Endothelial cell of umbilical vein (primary cell): ENCODE data around the gene TBC1D14. TPM values are rescaled to one million over a fixed set of nuclear protein-coding genes. Genes with fewer than 3 reads are reported as not detected.

ENCODE experiments used
- BruUV-seq: library from RNA; stranded (reverse); fragments of 400-500 nt; replicated peaks from 2 replicates; lab custom pipeline; 2021; lab: Mats Ljungman, UMichigan
- CTCF ChIA-PET: fragments of 300-600, 350-600 bp; sonication (Branson Sonifier 250); formaldehyde crosslinking; loops from one replicate; lab custom pipeline; 2021; ENCODE audit warnings: antibody characterized with exemption, inconsistent platforms; lab: Charles Lee
- POLR2A ChIA-PET: fragments of 300-600, 350-600 bp; sonication (Branson Sonifier 250); formaldehyde crosslinking; loops from one replicate; lab custom pipeline; 2021; ENCODE audit warnings: antibody characterized with exemption, inconsistent platforms; lab: Charles Lee
- DNase-seq: peaks from one replicate; pipeline ENCODE4 v3.0.0-alpha.2; 2011; ENCODE audit warnings: low read depth, low spot score
- FAIRE-seq: peaks from 2 replicates; lab custom pipeline; 2011; peaks lifted over from hg19 to GRCh38; lab: Jason Lieb, UNC
- H2AFZ ChIP-seq: 2 replicates; pipeline ENCODE4 v1.6.0; 2012; ENCODE audit warnings: low read depth, low read length, control low read depth, inconsistent platforms
- H3K27ac ChIP-seq: 2 replicates; pipeline ENCODE4 v1.5.1; 2011; ENCODE audit warnings: low read depth, mild to moderate bottlenecking, control low read depth, low read length, moderate library complexity; ENCODE audit not compliant: insufficient read depth
- H3K27me3 ChIP-seq, 2 experiments: 2 replicates each; pipeline versions ENCODE4 v1.6.0 to v1.6.1; 2011; ENCODE audit warnings: low read length in 2 of 2, mixed read lengths in 1 of 2; ENCODE audit not compliant: control insufficient read depth in 2 of 2, insufficient read depth in 2 of 2
- H3K36me3 ChIP-seq, 2 experiments: 2 replicates in 1 of 2; 3 replicates in 1 of 2; pipeline ENCODE4 v1.5.1; 2011; ENCODE audit warnings: low read length in 2 of 2, mild to moderate bottlenecking in 1 of 2, moderate library complexity in 1 of 2; ENCODE audit not compliant: control insufficient read depth in 2 of 2, insufficient read depth in 2 of 2; ENCODE audit errors: extremely low read depth in 1 of 2
- H3K4me1 ChIP-seq: 3 replicates; pipeline ENCODE4 v1.5.1; 2011; ENCODE audit warnings: mild to moderate bottlenecking, low read length; ENCODE audit not compliant: control insufficient read depth, insufficient read depth; ENCODE audit errors: extremely low read depth
- H3K4me2 ChIP-seq: 2 replicates; pipeline ENCODE4 v1.6.1; 2011; ENCODE audit warnings: low read length, control low read depth, mixed read lengths; ENCODE audit not compliant: insufficient read depth
- H3K4me3 ChIP-seq, 3 experiments: fragments of 200-600 bp in 1 of 3; sonication (generic), shearing (Covaris generic) in 1 of 3; replicated peaks in 1 of 3; 2 replicates each; pipeline ENCODE4 v1.5.1; 2011 to 2016; ENCODE audit warnings: control low read depth in 3 of 3, low read length in 3 of 3, mild to moderate bottlenecking in 2 of 3, inconsistent platforms in 1 of 3, low read depth in 1 of 3, moderate library complexity in 1 of 3; ENCODE audit not compliant: insufficient read depth in 1 of 3
- H3K79me2 ChIP-seq: 2 replicates; pipeline ENCODE4 v1.6.0; 2012; ENCODE audit warnings: low read length, inconsistent platforms; ENCODE audit not compliant: control insufficient read depth, insufficient read depth
- H3K9ac ChIP-seq: replicated peaks from 2 replicates; pipeline ENCODE3; 2011; ENCODE audit warnings: low read length, control low read depth; ENCODE audit not compliant: insufficient read depth; ENCODE audit errors: extremely low read depth
- H3K9me1 ChIP-seq: replicated peaks from 3 replicates; pipeline ENCODE4 v1.6.0; 2011; ENCODE audit warnings: mild to moderate bottlenecking, low read length; ENCODE audit not compliant: control insufficient read depth, insufficient read depth; ENCODE audit errors: extremely low read depth
- H3K9me3 ChIP-seq: replicated peaks from 2 replicates; pipeline ENCODE4 v1.5.1; 2012; ENCODE audit warnings: low read length, inconsistent platforms; ENCODE audit not compliant: control insufficient read depth, insufficient read depth
- H4K20me1 ChIP-seq: replicated peaks from 2 replicates; pipeline ENCODE3; 2011; ENCODE audit warnings: mild to moderate bottlenecking, low read length; ENCODE audit not compliant: control insufficient read depth, insufficient read depth; ENCODE audit errors: extremely low read depth
- FOS ChIP-seq: IDR thresholded peaks from 2 replicates; pipeline ENCODE4 v1.6.1; 2011; ENCODE audit warnings: mild to moderate bottlenecking, low read length, moderate library complexity, borderline replicate concordance; ENCODE audit not compliant: insufficient read depth
- JUN ChIP-seq: IDR thresholded peaks from 2 replicates; pipeline ENCODE4 v1.6.1; 2011; ENCODE audit warnings: borderline replicate concordance, low read depth; ENCODE audit not compliant: insufficient read length, insufficient read depth
- MYC ChIP-seq: IDR thresholded peaks from one replicate; pipeline ENCODE4 v1.6.1; 2011; ENCODE audit warnings: mild to moderate bottlenecking, low read depth, low read length
- POLR2AphosphoS5 ChIP-seq: IDR thresholded peaks from 2 replicates; pipeline ENCODE4 v1.6.1; 2012; ENCODE audit warnings: low read depth, mild to moderate bottlenecking, control low read depth, low read length, moderate library complexity; ENCODE audit not compliant: insufficient read depth
- dilution Hi-C: fragments of 300-500 bp; cut with MboI; formaldehyde crosslinking; loops from one replicate; pipeline ENCODE4 v1.15.0; 2019; ENCODE audit warnings: low sequenced_read_pairs; ENCODE audit not compliant: extremely low pct_ligation_motif_present
- intact Hi-C: fragments of 100-400 bp; cut with micrococcal nuclease; formaldehyde crosslinking; loops from one replicate; pipeline ENCODE4 v1.10.0; 2022
- polyA plus RNA-seq, 4 experiments: library from polyadenylated mRNA; depleted of rRNA in 3 of 4; stranded (reverse) in 3 of 4; unstranded in 1 of 4; fragments of >200 nt; gene quantifications; 2 replicates each; pipeline versions ENCODE4 v1.2.1 to v1.2.3, GENCODE V29; 2011 to 2012; ENCODE audit warnings: missing spikeins in 1 of 4
- total RNA-seq: library from RNA; stranded (reverse); gene quantifications from 2 replicates; pipeline ENCODE4 v1.2.3, GENCODE V29; 2021
- TF ChIP-seq, protein P1 (sequence below), 2 donors: IDR thresholded peaks; 1 replicate in 1 of 2; 2 replicates in 1 of 2; pipeline ENCODE4 v1.5.1; 2011; ENCODE audit warnings: low read length in 2 of 2, mild to moderate bottlenecking in 2 of 2, moderate library complexity in 2 of 2, control low read depth in 1 of 2, inconsistent platforms in 1 of 2, low read depth in 1 of 2; ENCODE audit not compliant: insufficient read depth in 1 of 2; ENCODE audit errors: extremely low read depth in 1 of 2

Gene TBC1D14
- total and polyA plus RNA-seq, 2 donors (not counting 3 experiments of a cell fraction or from before 2014, with no cell fraction given) = 23.7 to 24.8 TPM

DNA sequence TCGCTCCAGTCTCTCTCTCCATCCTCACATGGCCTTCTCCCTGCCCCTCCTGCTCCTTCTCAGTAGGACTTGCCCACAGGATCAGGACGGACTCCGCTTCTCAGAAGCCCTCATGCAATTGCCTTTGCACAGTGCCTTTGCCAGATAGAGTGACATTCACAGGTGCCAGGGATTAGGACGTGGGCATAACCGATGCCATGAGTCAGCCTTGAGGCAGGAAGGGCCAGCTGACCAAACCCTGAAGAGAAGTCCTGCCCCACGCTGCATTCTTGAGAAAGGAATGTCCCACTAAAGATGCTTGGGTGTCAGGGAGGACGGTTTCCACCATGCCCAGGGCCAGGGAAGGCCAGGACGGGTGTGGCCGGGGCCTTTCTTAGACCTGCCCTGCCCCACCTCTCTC is 164.8 kb downstream of the TBC1D14 start:
- POLR2A ChIA-PET = no interaction called here

DNA sequence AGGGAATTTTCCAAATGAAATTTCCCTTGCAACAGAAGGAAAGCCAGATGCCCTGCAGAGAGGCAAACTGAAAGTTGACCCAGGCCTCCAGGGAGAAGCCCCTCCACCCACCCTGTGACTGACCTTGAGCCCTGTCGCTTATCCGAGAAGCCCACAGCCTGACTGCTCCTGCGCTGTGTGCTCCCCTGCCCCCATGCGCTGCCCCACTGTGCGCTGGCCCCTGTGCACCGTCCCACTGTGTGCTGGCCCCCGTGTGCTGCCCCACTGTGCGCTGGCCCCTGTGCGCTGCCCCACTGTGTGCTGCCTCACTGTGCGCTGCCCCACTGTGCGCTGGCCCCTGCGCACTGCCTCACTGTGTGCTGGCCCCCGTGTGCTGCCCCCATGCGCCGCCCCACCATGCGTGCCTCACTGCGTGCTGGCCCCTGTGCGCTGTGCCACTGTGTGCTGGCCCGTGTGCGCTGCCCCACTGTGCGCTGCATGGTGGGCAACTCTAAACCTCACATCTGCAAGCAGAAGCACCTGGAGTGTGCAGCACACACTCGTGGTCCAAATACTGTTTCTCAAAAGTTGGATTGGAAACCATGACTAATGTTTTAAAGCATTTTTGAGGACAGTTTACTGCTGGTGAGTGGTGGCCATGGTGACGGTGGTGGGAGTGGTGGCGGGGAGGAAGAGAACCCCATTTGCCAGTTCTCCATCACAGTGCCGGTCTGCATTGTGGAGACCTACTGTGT is 166.5 kb downstream of the TBC1D14 start:
- H3K9me3 ChIP-seq = no peaks in the 10 kb centered on the region
- CTCF ChIA-PET = no interaction called here

More for the DNA sequence above, 164.8 kb downstream of the TBC1D14 start:
- Histone ChIP-seq H3K27ac (no peak overlapping the region), H2AFZ (no peak overlapping the region), H3K9ac (no peak overlapping the region), H3K4me1 (no peaks in the 10 kb centered on the region), H3K27me3 (peaks cover 2 to 3% of the 10 kb centered on the region in 2 experiments), H3K9me1 (no peaks in the 10 kb centered on the region), H3K4me3 (no peak overlapping the region), H3K79me2 (no peaks in the 10 kb centered on the region), H3K4me2 (no peak overlapping the region), H4K20me1 (no peaks in the 10 kb centered on the region), H3K36me3 (no peaks in the 10 kb centered on the region), H3K9me3 (no peaks in the 10 kb centered on the region)
- DNase-seq (no peak), FAIRE-seq (no peak)
- TF ChIP-seq, protein P1, sequence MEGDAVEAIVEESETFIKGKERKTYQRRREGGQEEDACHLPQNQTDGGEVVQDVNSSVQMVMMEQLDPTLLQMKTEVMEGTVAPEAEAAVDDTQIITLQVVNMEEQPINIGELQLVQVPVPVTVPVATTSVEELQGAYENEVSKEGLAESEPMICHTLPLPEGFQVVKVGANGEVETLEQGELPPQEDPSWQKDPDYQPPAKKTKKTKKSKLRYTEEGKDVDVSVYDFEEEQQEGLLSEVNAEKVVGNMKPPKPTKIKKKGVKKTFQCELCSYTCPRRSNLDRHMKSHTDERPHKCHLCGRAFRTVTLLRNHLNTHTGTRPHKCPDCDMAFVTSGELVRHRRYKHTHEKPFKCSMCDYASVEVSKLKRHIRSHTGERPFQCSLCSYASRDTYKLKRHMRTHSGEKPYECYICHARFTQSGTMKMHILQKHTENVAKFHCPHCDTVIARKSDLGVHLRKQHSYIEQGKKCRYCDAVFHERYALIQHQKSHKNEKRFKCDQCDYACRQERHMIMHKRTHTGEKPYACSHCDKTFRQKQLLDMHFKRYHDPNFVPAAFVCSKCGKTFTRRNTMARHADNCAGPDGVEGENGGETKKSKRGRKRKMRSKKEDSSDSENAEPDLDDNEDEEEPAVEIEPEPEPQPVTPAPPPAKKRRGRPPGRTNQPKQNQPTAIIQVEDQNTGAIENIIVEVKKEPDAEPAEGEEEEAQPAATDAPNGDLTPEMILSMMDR (IDR thresholded peaks at IDR 0.05; ENCODE audit: extremely low read depth in 1 of 2, insufficient read depth in 1 of 2, low read depth in 1 of 2, low read length in 2 of 2) = no peak
- TF ChIP-seq JUN = no peak
- dilution Hi-C loops (no loop called here), intact Hi-C loops (no loop called here)
- no TSS peak for BruUV-seq
- CTCF ChIA-PET = interaction anchor here (8.6 kb wide), 1 partner anchor 101 kb away, joined by 79 read pairs; no protein-coding TSS in a partner anchor

More for the DNA sequence above, 166.5 kb downstream of the TBC1D14 start:
- H4K20me1 ChIP-seq = no peaks in the 10 kb centered on the region
- POLR2A ChIA-PET = no interaction called here
- peaks cover 6 to 9% of the 10 kb centered on the region in 2 experiments for H3K27me3 ChIP-seq
- DNase-seq (no peak), FAIRE-seq (no peak)
- TF ChIP-seq MYC (no peak), FOS (no peak), POLR2AphosphoS5 (no peak)
- no peak overlapping the region for H3K4me2 ChIP-seq
- intact Hi-C loops = no loop called here
- no peaks in the 10 kb centered on the region for H3K36me3 ChIP-seq
- H3K9ac ChIP-seq = no peak overlapping the region
- dilution Hi-C loops = no loop called here
- H3K79me2 ChIP-seq = no peaks in the 10 kb centered on the region
- H3K4me1 ChIP-seq = no peaks in the 10 kb centered on the region
- H3K9me1 ChIP-seq = no peaks in the 10 kb centered on the region
- H3K4me3 ChIP-seq = no peak overlapping the region
- BruUV-seq = no TSS peak
- no peak overlapping the region for H2AFZ ChIP-seq
- no peak overlapping the region for H3K27ac ChIP-seq
